HEK293T (cell line): ENCODE results near the gene OTUD6A.

Experiments used
- ARNT ChIP-seq: fragments of 450-650 bp; IDR thresholded peaks from 2 replicates; pipeline ENCODE4 v1.6.1; 2017; ENCODE audit warnings: mild to moderate bottlenecking
- BHLHE40 ChIP-seq: fragments of 450-650 bp; IDR thresholded peaks from 2 replicates; pipeline ENCODE4 v1.6.1; 2016; ENCODE audit warnings: mild to moderate bottlenecking, moderate library complexity, borderline replicate concordance
- CTBP1 ChIP-seq: fragments of 450-650 bp; IDR thresholded peaks from 2 replicates; pipeline ENCODE4 v1.6.1; 2016; ENCODE audit warnings: borderline replicate concordance
- ELF4 ChIP-seq: fragments of 450-650 bp; IDR thresholded peaks from 2 replicates; pipeline ENCODE4 v1.6.1; 2017; ENCODE audit warnings: antibody characterized with exemption
- FOXA1 ChIP-seq: fragments of 450-650 bp; IDR thresholded peaks from 2 replicates; pipeline ENCODE4 v1.6.1; 2016; ENCODE audit warnings: mild to moderate bottlenecking
- FOXK2 ChIP-seq: fragments of 450-650 bp; IDR thresholded peaks from 2 replicates; pipeline ENCODE4 v1.6.1; 2016; ENCODE audit warnings: mild to moderate bottlenecking
- FOXM1 ChIP-seq: fragments of 450-650 bp; IDR thresholded peaks from 2 replicates; pipeline ENCODE4 v1.6.1; 2017; ENCODE audit warnings: mild to moderate bottlenecking, borderline replicate concordance
- HDGF ChIP-seq: fragments of 450-650 bp; IDR thresholded peaks from 2 replicates; pipeline ENCODE4 v1.6.1; 2017; ENCODE audit warnings: antibody characterized with exemption, borderline replicate concordance
- L3MBTL2 ChIP-seq: fragments of 450-650 bp; conservative IDR thresholded peaks from 2 replicates; pipeline ENCODE4 v1.6.1; 2016; ENCODE audit warnings: mild to moderate bottlenecking
- LEF1 ChIP-seq: fragments of 450-650 bp; IDR thresholded peaks from 2 replicates; pipeline ENCODE4 v1.6.1; 2017; ENCODE audit warnings: mild to moderate bottlenecking, borderline replicate concordance
- NFRKB ChIP-seq: fragments of 450-650 bp; IDR thresholded peaks from 2 replicates; pipeline ENCODE4 v1.6.1; 2016; ENCODE audit warnings: mild to moderate bottlenecking, moderate library complexity
- SP1 ChIP-seq: fragments of 450-650 bp; IDR thresholded peaks from 2 replicates; pipeline ENCODE4 v1.6.1; 2017
- ZNF384 ChIP-seq: fragments of 450-650 bp; IDR thresholded peaks from 2 replicates; pipeline ENCODE4 v1.6.1; 2016
- TF ChIP-seq, protein P1 (sequence below): fragments of 450-650 bp; IDR thresholded peaks from 2 replicates; pipeline ENCODE4 v1.6.1; 2016

DNA sequence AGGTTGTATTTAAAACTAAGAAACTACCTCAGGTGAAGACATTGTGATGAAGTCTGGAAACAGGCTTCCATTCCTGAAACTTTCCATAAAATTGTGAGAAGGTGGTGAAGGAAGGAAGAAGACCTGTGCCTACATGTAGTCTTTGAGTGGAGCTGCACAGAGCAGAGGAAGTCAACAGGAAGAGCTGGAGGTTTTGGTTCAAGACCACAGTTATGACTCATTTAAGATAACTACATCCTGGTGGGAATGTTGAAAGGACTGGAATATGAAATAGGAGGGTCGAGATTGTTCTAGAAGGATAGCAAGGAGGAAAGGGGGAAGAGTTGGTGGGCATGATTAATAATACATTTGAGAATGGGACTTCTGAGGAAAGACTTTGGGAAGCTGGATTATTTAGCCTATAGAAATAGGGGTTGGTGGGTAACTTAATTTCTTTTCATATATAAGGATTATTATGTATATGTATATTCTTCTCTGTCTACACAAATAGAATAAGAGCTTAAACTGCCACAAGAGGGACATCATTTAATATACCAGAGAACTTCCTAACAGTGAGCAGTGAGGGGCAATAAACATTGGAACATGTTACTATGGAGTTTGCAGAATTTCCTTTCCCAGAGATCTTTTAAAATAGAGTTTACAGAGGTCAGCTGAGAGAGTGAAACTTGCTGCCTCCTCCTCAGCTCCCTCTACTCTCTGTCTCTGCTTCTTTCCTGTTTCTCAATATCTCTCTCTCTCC lies 36.0 kb upstream of the OTUD6A start:
- TF ChIP-seq SP1 (no peak), CTBP1 (no peak), FOXK2 (no peak), ARNT (no peak), BHLHE40 (no peak), ZNF384 (no peak), HDGF (no peak), LEF1 (no peak), L3MBTL2 (no peak), NFRKB (no peak), FOXM1 (no peak), FOXA1 (no peak), ELF4 (no peak)
- TF ChIP-seq, protein P1, sequence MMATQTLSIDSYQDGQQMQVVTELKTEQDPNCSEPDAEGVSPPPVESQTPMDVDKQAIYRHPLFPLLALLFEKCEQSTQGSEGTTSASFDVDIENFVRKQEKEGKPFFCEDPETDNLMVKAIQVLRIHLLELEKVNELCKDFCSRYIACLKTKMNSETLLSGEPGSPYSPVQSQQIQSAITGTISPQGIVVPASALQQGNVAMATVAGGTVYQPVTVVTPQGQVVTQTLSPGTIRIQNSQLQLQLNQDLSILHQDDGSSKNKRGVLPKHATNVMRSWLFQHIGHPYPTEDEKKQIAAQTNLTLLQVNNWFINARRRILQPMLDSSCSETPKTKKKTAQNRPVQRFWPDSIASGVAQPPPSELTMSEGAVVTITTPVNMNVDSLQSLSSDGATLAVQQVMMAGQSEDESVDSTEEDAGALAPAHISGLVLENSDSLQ = no peak
